IPS-18c (cell line): ENCODE measurements around the gene CDKAL1.
"Not testable (repeated sequence)": the region's sequence is repeated elsewhere in the genome, so short reads cannot be mapped to it uniquely, and the experiment has no call there.

Experiments
- H3K4me3 ChIP-seq: 2 replicates; pipeline ENCODE4 v1.7.0; 2013; ENCODE audit warnings: low read depth, mild to moderate bottlenecking, low read length, moderate library complexity; ENCODE audit not compliant: insufficient read depth
- H3K9me3 ChIP-seq: one replicate; pipeline ENCODE4 v1.6.1; 2013; ENCODE audit warnings: mild to moderate bottlenecking, low read length, moderate library complexity; ENCODE audit not compliant: control insufficient read depth, insufficient read depth

The CDKAL1 gene

GRCh38 chr6:21026576-21027273 lies 492.5 kb downstream of the CDKAL1 start:
- Histone ChIP-seq H3K9me3 (no peaks in the 10 kb centered on the region), H3K4me3 (no peak overlapping the region)

GRCh38 chr6:21027507-21027906 lies 493.2 kb downstream of the CDKAL1 start:
- Histone ChIP-seq H3K4me3 (no peak overlapping the region), H3K9me3 (no peaks in the 10 kb centered on the region)

- Histone ChIP-seq H3K9me3 (no peaks in the 10 kb centered on the region), H3K4me3 (no peak overlapping the region)
Measured at GRCh38 chr6:21031182-21031581, 496.9 kb downstream of the CDKAL1 start.

- H3K4me3 ChIP-seq: no peak overlapping the region
Measured at GRCh38 chr6:21033084-21033483, 498.8 kb downstream of the CDKAL1 start.

GRCh38 chr6:21033575-21034026 lies 499.3 kb downstream of the CDKAL1 start:
- no peak overlapping the region for H3K4me3 ChIP-seq

More at GRCh38 chr6:21033084-21033483, 498.8 kb downstream of the CDKAL1 start:
- no peaks in the 10 kb centered on the region for H3K9me3 ChIP-seq

GRCh38 chr6:21034345-21034744 lies 500.1 kb downstream of the CDKAL1 start:
- H3K4me3 ChIP-seq: no peak overlapping the region

More at GRCh38 chr6:21033575-21034026, 499.3 kb downstream of the CDKAL1 start:
- no peaks in the 10 kb centered on the region for H3K9me3 ChIP-seq

GRCh38 chr6:21037453-21037852 lies 503.2 kb downstream of the CDKAL1 start:
- Histone ChIP-seq H3K4me3 (no peak overlapping the region), H3K9me3 (no peaks in the 10 kb centered on the region)

More at GRCh38 chr6:21034345-21034744, 500.1 kb downstream of the CDKAL1 start:
- H3K9me3 ChIP-seq: no peaks in the 10 kb centered on the region

- no peak overlapping the region for H3K4me3 ChIP-seq
Measured at GRCh38 chr6:21039926-21040325, 505.7 kb downstream of the CDKAL1 start.

GRCh38 chr6:21045135-21045700 lies 511.0 kb downstream of the CDKAL1 start:
- H3K9me3 ChIP-seq: no peaks in the 10 kb centered on the region
- H3K4me3 ChIP-seq: no peak overlapping the region

More at GRCh38 chr6:21039926-21040325, 505.7 kb downstream of the CDKAL1 start:
- no peaks in the 10 kb centered on the region for H3K9me3 ChIP-seq

- Histone ChIP-seq H3K4me3 (no peak overlapping the region), H3K9me3 (no peaks in the 10 kb centered on the region)
Measured at GRCh38 chr6:21046276-21046675, 512.0 kb downstream of the CDKAL1 start.

GRCh38 chr6:21048047-21048446 lies 513.8 kb downstream of the CDKAL1 start:
- H3K9me3 ChIP-seq: no peaks in the 10 kb centered on the region
- no peak overlapping the region for H3K4me3 ChIP-seq

GRCh38 chr6:21049148-21049547 lies 514.9 kb downstream of the CDKAL1 start:
- H3K9me3 ChIP-seq: no peaks in the 10 kb centered on the region
- no peak overlapping the region for H3K4me3 ChIP-seq

- Histone ChIP-seq H3K4me3 (no peak overlapping the region), H3K9me3 (no peaks in the 10 kb centered on the region)
Measured at GRCh38 chr6:21049572-21049971, 515.3 kb downstream of the CDKAL1 start.

GRCh38 chr6:21050935-21051334 lies 516.7 kb downstream of the CDKAL1 start:
- Histone ChIP-seq H3K4me3 (no peak overlapping the region), H3K9me3 (no peaks in the 10 kb centered on the region)

GRCh38 chr6:21051777-21052176 lies 517.5 kb downstream of the CDKAL1 start:
- H3K9me3 ChIP-seq: no peaks in the 10 kb centered on the region
- H3K4me3 ChIP-seq: no peak overlapping the region

GRCh38 chr6:21053612-21054011 lies 519.4 kb downstream of the CDKAL1 start:
- Histone ChIP-seq H3K9me3 (no peaks in the 10 kb centered on the region), H3K4me3 (no peak overlapping the region)

GRCh38 chr6:21055480-21055879 lies 521.2 kb downstream of the CDKAL1 start:
- H3K4me3 ChIP-seq, H3K9me3 ChIP-seq: not testable (repeated sequence)

GRCh38 chr6:21061892-21062291 lies 527.6 kb downstream of the CDKAL1 start:
- Histone ChIP-seq H3K4me3 (no peak overlapping the region), H3K9me3 (no peaks in the 10 kb centered on the region)
